Osteoblast (primary cell): ENCODE measurements around the gene RIT2. TPM values are rescaled to one million over a fixed set of nuclear protein-coding genes. Genes with fewer than 3 reads are reported as not detected.

Source experiments
- DNase-seq: peaks from one replicate; pipeline ENCODE4 v3.0.0; 2011; ENCODE audit warnings: low spot score, mixed read lengths; ENCODE audit not compliant: insufficient read length; ENCODE audit errors: missing footprints
- H2AFZ ChIP-seq: 2 replicates; pipeline ENCODE4 v1.6.0; 2011; ENCODE audit warnings: mild to moderate bottlenecking, low read length
- H3K27ac ChIP-seq: 2 replicates; pipeline ENCODE4 v1.5.1; 2011; ENCODE audit warnings: mild to moderate bottlenecking, low read depth, low read length, moderate library complexity
- H3K27me3 ChIP-seq: 2 replicates; pipeline ENCODE4 v1.6.0; 2012; ENCODE audit warnings: mild to moderate bottlenecking, control low read depth, inconsistent platforms, low read length, moderate library complexity; ENCODE audit not compliant: insufficient read depth
- H3K36me3 ChIP-seq: 2 replicates; pipeline ENCODE4 v1.5.1; 2011; ENCODE audit warnings: mild to moderate bottlenecking, low read length, control low read depth, moderate library complexity; ENCODE audit not compliant: insufficient read depth
- H3K4me1 ChIP-seq: 2 replicates; pipeline ENCODE4 v1.5.1; 2011; ENCODE audit warnings: mild to moderate bottlenecking, low read length, control low read depth, moderate library complexity; ENCODE audit not compliant: insufficient read depth
- H3K4me2 ChIP-seq: 2 replicates; pipeline ENCODE4 v1.6.0; 2011; ENCODE audit warnings: mild to moderate bottlenecking, low read length; ENCODE audit not compliant: insufficient read depth
- H3K4me3 ChIP-seq: fragments of 200-600 bp; sonication (generic); 3 replicates; pipeline ENCODE4 v1.5.1; 2012; ENCODE audit warnings: mild to moderate bottlenecking, low read length, inconsistent platforms; ENCODE audit not compliant: insufficient read depth
- H3K79me2 ChIP-seq: 2 replicates; pipeline ENCODE4 v1.6.0; 2012; ENCODE audit warnings: mild to moderate bottlenecking, low read length, control low read depth, inconsistent platforms; ENCODE audit not compliant: insufficient read depth
- H3K9me3 ChIP-seq: 2 replicates; pipeline ENCODE4 v1.5.1; 2011; ENCODE audit warnings: low read depth, low read length, control low read depth
- H4K20me1 ChIP-seq: 2 replicates; pipeline ENCODE4 v1.6.0; 2012; ENCODE audit warnings: mild to moderate bottlenecking, low read length, control low read depth; ENCODE audit not compliant: insufficient read depth
- CTCF ChIP-seq: IDR thresholded peaks from 2 replicates; pipeline ENCODE4 v1.5.1; 2011; ENCODE audit warnings: mild to moderate bottlenecking, low read depth, low read length, moderate library complexity; ENCODE audit errors: extremely low read depth
- total RNA-seq: library from RNA; depleted of rRNA; stranded (reverse); fragments of >200 nt; gene quantifications from 2 replicates; pipeline ENCODE4 v1.2.3, GENCODE V29; 2012

RIT2 gene
- total RNA-seq, 1 donor: not detected

DNA sequence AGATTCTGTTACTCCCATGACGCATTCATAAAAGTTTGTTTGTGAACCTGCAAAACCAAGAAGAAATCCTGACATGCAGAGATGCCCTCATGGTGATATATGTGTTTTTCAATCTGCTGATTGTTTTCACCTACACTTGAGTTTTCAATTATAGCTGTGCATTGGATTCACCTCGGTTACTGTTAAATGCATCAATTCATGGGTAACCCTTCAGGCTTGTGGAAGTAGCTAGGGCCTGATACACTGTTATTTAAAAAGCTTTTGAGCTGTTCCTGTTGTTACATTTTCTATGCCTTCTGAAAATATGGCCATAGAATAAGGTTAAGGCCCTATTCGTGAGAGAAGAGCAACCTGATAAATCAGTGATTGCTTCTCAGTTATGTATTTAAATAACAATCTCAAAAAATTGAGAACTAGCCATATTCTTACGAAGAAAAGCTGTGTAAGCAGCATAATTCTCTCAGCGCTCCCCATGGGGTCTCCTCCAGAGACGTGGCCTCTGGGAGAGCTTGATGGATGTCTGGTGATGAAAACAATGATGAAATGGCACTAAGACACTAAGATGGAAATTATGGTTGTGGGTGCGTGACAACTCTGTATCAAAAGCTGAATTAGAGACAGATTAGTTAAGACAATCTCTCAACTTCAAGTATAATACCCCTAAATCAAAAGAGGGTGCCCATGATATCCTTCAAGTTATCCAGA lies 60.5 kb downstream of the RIT2 start:
- Histone ChIP-seq H2AFZ (no peak overlapping the region), H3K79me2 (no peaks in the 10 kb centered on the region), H3K4me1 (no peaks in the 10 kb centered on the region), H3K4me2 (no peak overlapping the region), H3K9me3 (no peaks in the 10 kb centered on the region), H4K20me1 (no peaks in the 10 kb centered on the region), H3K36me3 (no peaks in the 10 kb centered on the region), H3K4me3 (no peak overlapping the region), H3K27me3 (no peaks in the 10 kb centered on the region), H3K27ac (no peak overlapping the region)
- DNase-seq: no peak
- TF ChIP-seq CTCF: no peak

- TF ChIP-seq CTCF: no peak
- peak; percentile 58 for DNase-seq
- Histone ChIP-seq H3K4me3 (no peak overlapping the region), H3K27ac (no peak overlapping the region), H3K4me1 (peaks cover 3% of the 10 kb centered on the region), H2AFZ (no peak overlapping the region), H3K79me2 (no peaks in the 10 kb centered on the region), H4K20me1 (no peaks in the 10 kb centered on the region), H3K9me3 (no peaks in the 10 kb centered on the region), H3K4me2 (no peak overlapping the region), H3K27me3 (no peaks in the 10 kb centered on the region), H3K36me3 (no peaks in the 10 kb centered on the region)
These were observed 66.5 kb downstream of the RIT2 start for GRCh38 chr18:43049021-43049420.

DNA sequence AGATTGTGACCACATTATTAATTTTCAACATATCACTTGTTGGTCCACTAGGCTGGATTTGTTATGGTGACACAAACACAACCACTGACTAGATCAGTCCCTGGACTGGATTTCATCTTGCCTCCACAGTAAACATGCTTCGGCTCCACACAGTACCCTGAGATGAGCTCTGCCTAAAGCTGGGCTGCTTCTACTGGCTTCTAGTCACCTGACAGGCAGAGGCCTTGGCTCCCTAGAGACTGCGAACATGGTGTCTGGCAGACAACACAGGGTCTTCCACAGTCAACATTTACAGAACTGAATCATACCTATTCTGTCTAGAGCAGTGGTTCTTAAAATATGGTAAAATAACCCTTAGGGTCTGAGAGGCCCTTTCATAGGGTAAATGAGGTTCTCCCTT lies 69.2 kb downstream of the RIT2 start:
- Histone ChIP-seq H2AFZ (no peak overlapping the region), H4K20me1 (no peaks in the 10 kb centered on the region), H3K4me2 (no peak overlapping the region), H3K4me1 (peaks cover 3% of the 10 kb centered on the region), H3K27ac (no peak overlapping the region), H3K79me2 (no peaks in the 10 kb centered on the region), H3K4me3 (no peak overlapping the region), H3K36me3 (no peaks in the 10 kb centered on the region), H3K9me3 (no peaks in the 10 kb centered on the region), H3K27me3 (no peaks in the 10 kb centered on the region)
- DNase-seq: no peak
- TF ChIP-seq CTCF: no peak

- Histone ChIP-seq H3K4me1 (peaks cover under 1% of the 10 kb centered on the region), H2AFZ (no peak overlapping the region), H3K4me2 (no peak overlapping the region), H3K27ac (no peak overlapping the region), H3K4me3 (no peak overlapping the region), H3K27me3 (no peaks in the 10 kb centered on the region), H3K36me3 (no peaks in the 10 kb centered on the region), H3K9me3 (no peaks in the 10 kb centered on the region), H3K79me2 (no peaks in the 10 kb centered on the region), H4K20me1 (no peaks in the 10 kb centered on the region)
- no peak for TF ChIP-seq CTCF
- DNase-seq: no peak
These were observed 71.9 kb downstream of the RIT2 start for GRCh38 chr18:43043626-43044025.
